K562 (cell line): ENCODE measurements around the gene RGS8. TPM values are rescaled to one million over a fixed set of nuclear protein-coding genes. Genes with fewer than 3 reads are reported as not detected.

Experiments
- ATAC-seq: fragments of 200-7000 bp; cut with Tn5 transposase; 3 replicates; pipeline ENCODE4 v1.9.1; 2020; ENCODE audit warnings: moderate library complexity
- BruUV-seq: library from RNA; stranded (reverse); fragments of 400-500 nt; replicated peaks from 2 replicates; lab custom pipeline; 2021; lab: Mats Ljungman, UMichigan
- CTCF ChIA-PET: fragments of 300-600 bp; formaldehyde crosslinking; extraction: SDS; loops from one replicate; lab custom pipeline; 2021; ENCODE audit warnings: low intra/inter-chr PET ratio; lab: Yijun Ruan, JAX
- POLR2A ChIA-PET: fragments of 300-600, 350-650 bp; sonication (Branson Sonifier 250); formaldehyde crosslinking; extraction: SDS; loops from one replicate; lab custom pipeline; 2021; ENCODE audit warnings: antibody characterized with exemption, inconsistent platforms; lab: Yijun Ruan, JAX
- DNase-seq, 4 experiments: peaks; one replicate each; pipeline versions ENCODE4 v3.0.0 to v3.0.0-alpha.2; 2011 to 2018; ENCODE audit warnings: low spot score in 3 of 4, mixed read lengths in 3 of 4; ENCODE audit errors: extremely low read depth in 1 of 4
- FAIRE-seq: peaks from 2 replicates; lab custom pipeline; 2011; peaks lifted over from hg19 to GRCh38; lab: Jason Lieb, UNC
- H2AFZ ChIP-seq: 2 replicates; pipeline ENCODE4 v1.6.0; 2011; ENCODE audit warnings: low read depth, low read length, control low read depth, inconsistent platforms
- H3K27ac ChIP-seq: fragments of 200-600 bp; 3 replicates; pipeline ENCODE4 v1.8.0; 2011; ENCODE audit warnings: low read depth, mild to moderate bottlenecking, control low read depth, inconsistent platforms, low read length, moderate library complexity, mixed read lengths; ENCODE audit errors: extremely low read depth
- H3K27me3 ChIP-seq, 2 experiments: fragments of 300-600 bp in 1 of 2; 2 replicates in 1 of 2; 3 replicates in 1 of 2; pipeline versions ENCODE4 v1.6.0 to v1.8.0; 2011; ENCODE audit warnings: inconsistent platforms in 2 of 2, low read length in 2 of 2, mild to moderate bottlenecking in 1 of 2, mixed read lengths in 1 of 2, moderate library complexity in 1 of 2; ENCODE audit not compliant: control insufficient read depth in 2 of 2, insufficient read depth in 2 of 2
- H3K36me3 ChIP-seq: fragments of 300-600 bp; 3 replicates; pipeline ENCODE4 v1.8.0; 2011; ENCODE audit warnings: mild to moderate bottlenecking, low read length, inconsistent platforms; ENCODE audit not compliant: control insufficient read depth, insufficient read depth
- H3K4me1 ChIP-seq, 2 experiments: fragments of 200-600 bp in 1 of 2; replicated peaks in 1 of 2; 2 replicates in 1 of 2; 3 replicates in 1 of 2; pipeline versions ENCODE4 v1.5.1 to v1.8.0; 2011; ENCODE audit warnings: inconsistent platforms in 2 of 2, low read length in 2 of 2, mild to moderate bottlenecking in 1 of 2, mixed read lengths in 1 of 2, moderate library complexity in 1 of 2; ENCODE audit not compliant: control insufficient read depth in 2 of 2, insufficient read depth in 2 of 2
- H3K4me2 ChIP-seq: 2 replicates; pipeline ENCODE4 v1.6.1; 2011; ENCODE audit warnings: low read length, control low read depth, inconsistent platforms, mixed read lengths; ENCODE audit not compliant: insufficient read depth
- H3K4me3 ChIP-seq: fragments of 200-600 bp; sonication (generic), shearing (Covaris generic); 2 replicates; pipeline ENCODE4 v1.5.1; 2016; ENCODE audit warnings: control low read depth, inconsistent platforms
- H3K79me2 ChIP-seq: fragments of 200-600 bp; 3 replicates; pipeline ENCODE4 v1.8.0; 2011; ENCODE audit warnings: low read length, inconsistent platforms; ENCODE audit not compliant: control insufficient read depth, insufficient read depth
- H3K9ac ChIP-seq, 2 experiments: 2 replicates each; pipeline versions ENCODE4 v1.6.0 to v1.6.1; 2011; ENCODE audit warnings: low read depth in 2 of 2, low read length in 2 of 2, control low read depth in 1 of 2, inconsistent platforms in 1 of 2, mild to moderate bottlenecking in 1 of 2, mixed read lengths in 1 of 2; ENCODE audit not compliant: insufficient read depth in 1 of 2
- H3K9me1 ChIP-seq: one replicate; pipeline ENCODE4 v1.6.0; 2011; ENCODE audit warnings: inconsistent platforms, mild to moderate bottlenecking, low read length, moderate library complexity; ENCODE audit not compliant: control insufficient read depth, insufficient read depth
- H3K9me3 ChIP-seq: replicated peaks from 2 replicates; pipeline ENCODE4 v1.5.1; 2011; ENCODE audit warnings: low read depth, low read length, inconsistent platforms; ENCODE audit not compliant: control insufficient read depth, insufficient read depth
- H4K20me1 ChIP-seq: replicated peaks from 2 replicates; pipeline ENCODE4 v1.6.1; 2011; ENCODE audit warnings: low read length, inconsistent platforms, mixed read lengths; ENCODE audit not compliant: control insufficient read depth, insufficient read depth
- MYC ChIP-seq, 2 experiments: fragments of 250-450 bp in 1 of 2; sonication (Bioruptor Pico) in 1 of 2; IDR thresholded peaks; 2 replicates each; pipeline versions ENCODE4 v1.5.1 to v1.6.1; 2012 to 2021; ENCODE audit warnings: low read depth in 2 of 2, borderline replicate concordance in 1 of 2, improper control_type of control experiment in 1 of 2, low read length in 1 of 2, mild to moderate bottlenecking in 1 of 2, moderate library complexity in 1 of 2
- NBN ChIP-seq: fragments of 450-650 bp; IDR thresholded peaks from 2 replicates; pipeline ENCODE4 v1.6.1; 2016; ENCODE audit warnings: low read depth, mild to moderate bottlenecking
- PBX2 ChIP-seq, 2 experiments: IDR thresholded peaks in 1 of 2; conservative IDR thresholded peaks in 1 of 2; 2 replicates each; pipeline ENCODE4 v1.6.1; 2016; ENCODE audit warnings: low read depth in 2 of 2, mild to moderate bottlenecking in 1 of 2, missing compliant biosample characterization in 1 of 2, missing genetic modification characterization in 1 of 2, moderate library complexity in 1 of 2
- SLC30A9 ChIP-seq: fragments of 250-450 bp; sonication (Bioruptor Pico); IDR thresholded peaks from 2 replicates; pipeline ENCODE4 v1.8.0; 2022; ENCODE audit warnings: mild to moderate bottlenecking, moderate library complexity
- ZNF695 ChIP-seq: fragments of 450-650 bp; formaldehyde crosslinking; IDR thresholded peaks from 2 replicates; pipeline ENCODE4 v1.4.0; 2020; ENCODE audit warnings: mild to moderate bottlenecking, moderate library complexity
- WGBS: fragments of 100-300 bp; shearing (Covaris generic); methylation state at CpG from one replicate; pipeline ENCODE4 v1.1.6; 2016; ENCODE audit warnings: low coverage, mixed read lengths; ENCODE audit not compliant: insufficient coverage; ENCODE audit errors: missing lambda C conversion rate; 5-methylcytosine and 5-hydroxymethylcytosine counted together
- in situ Hi-C: fragments of 300-500 bp; cut with MboI; formaldehyde crosslinking; loops from 4 replicates; pipeline ENCODE4 v1.15.0; 2018; ENCODE audit warnings: inconsistent platforms, mixed read lengths
- intact Hi-C: fragments of 100-400 bp; cut with micrococcal nuclease; formaldehyde crosslinking; loops from 2 replicates; pipeline ENCODE4 v1.14.2; 2022
- polyA plus RNA-seq, 8 experiments: library from polyadenylated mRNA; depleted of rRNA in 4 of 8; stranded (reverse) in 5 of 8; unstranded in 3 of 8; fragments of >200 nt; fragmentation: Nextera tagmentation in 2 of 8; fragmentation: Illumina TruSeq in 1 of 8; extraction: Ambion mirVana in 2 of 8; extraction: Trizol in 1 of 8; gene quantifications; 2 replicates each; pipeline versions ENCODE4 v1.2.1 to v1.2.3, GENCODE V29; 2011 to 2014; ENCODE audit warnings: inconsistent platforms in 1 of 8, missing spikeins in 1 of 8
- total RNA-seq, 7 experiments: library from RNA; depleted of rRNA in 6 of 7; stranded (reverse); fragments of >200 nt in 6 of 7; fragmentation: Illumina TruSeq in 2 of 7; extraction: Trizol in 2 of 7; gene quantifications; 2 replicates each; pipeline versions ENCODE4 v1.2.1 to v1.2.3, GENCODE V29; 2011 to 2021; ENCODE audit warnings: low replicate concordance in 1 of 7

RGS8 gene
- total and polyA plus RNA-seq, 9 of the 15 experiments (the other 6 are each of a cell fraction or from before 2014, with no cell fraction given), result not detected

- Histone ChIP-seq H3K36me3 (no peaks in the 10 kb centered on the region), H3K4me2 (no peak overlapping the region), H3K4me3 (no peak overlapping the region), H3K9me3 (no peaks in the 10 kb centered on the region; the same call in 1 of the 2 replicates), H4K20me1 (no peaks in the 10 kb centered on the region; the same call in 1 of the 2 replicates), H3K79me2 (no peaks in the 10 kb centered on the region), H3K27ac (no peak overlapping the region), H3K27me3 (peaks cover 6 to 23% of the 10 kb centered on the region in 2 experiments; a peak in 4 of 5 replicates), H3K4me1 (no peaks in the 10 kb centered on the region), H3K9me1 (no peaks in the 10 kb centered on the region), H3K9ac (no peak overlapping the region), H2AFZ (no peak overlapping the region)
- TF ChIP-seq SLC30A9, result no peak
- TF ChIP-seq PBX2 (CRISPR knock-in tag; IDR thresholded peaks at IDR 0.05; ENCODE audit: low read depth), result no peak
- TF ChIP-seq PBX2 (tag; conservative IDR thresholded peaks at IDR 0.05; ENCODE audit: low read depth), result no peak
- TF ChIP-seq ZNF695, result no peak
- TF ChIP-seq NBN, result no peak
- no peak for TF ChIP-seq MYC (IDR thresholded peaks at IDR 0.05; ENCODE audit: low read depth, low read length)
- TF ChIP-seq MYC (CRISPR knock-in tag; IDR thresholded peaks at IDR 0.05; ENCODE audit: borderline replicate concordance, low read depth), result no peak
- DNase-seq (no peak), FAIRE-seq (no peak), ATAC-seq (no peak)
- WGBS, result 0% methylated on average over 1 of the region's 1 CpG
- BruUV-seq, result no TSS peak
- intact Hi-C loops, result no loop called here
- in situ Hi-C loops, result no loop called here
- POLR2A ChIA-PET, result interaction anchor here (0.6 to 0.9 kb wide), 3 partner anchors 19 to 58 kb away, joined by 3 read pairs; no protein-coding TSS in a partner anchor
- CTCF ChIA-PET, result no interaction called here
These were observed 2.1 kb upstream of the RGS8 start for GRCh38 chr1:182686446-182686845.
